Activated CD4-positive, alpha-beta T cell treated with anti-CD3 and anti-CD28 coated beads, Interleukin-2, Interleukin-4, amounts not matched to agents 100 ng/mL and 50 ng/mL, durations not matched to agents 16 hours and 8 hours (primary cell): Measurements from ENCODE around the gene PRKCQ.

Experiments used
- DNase-seq: peaks from one replicate; pipeline ENCODE4 v3.0.0-alpha.2; 2020; ENCODE audit warnings: low spot score

Gene PRKCQ

DNA sequence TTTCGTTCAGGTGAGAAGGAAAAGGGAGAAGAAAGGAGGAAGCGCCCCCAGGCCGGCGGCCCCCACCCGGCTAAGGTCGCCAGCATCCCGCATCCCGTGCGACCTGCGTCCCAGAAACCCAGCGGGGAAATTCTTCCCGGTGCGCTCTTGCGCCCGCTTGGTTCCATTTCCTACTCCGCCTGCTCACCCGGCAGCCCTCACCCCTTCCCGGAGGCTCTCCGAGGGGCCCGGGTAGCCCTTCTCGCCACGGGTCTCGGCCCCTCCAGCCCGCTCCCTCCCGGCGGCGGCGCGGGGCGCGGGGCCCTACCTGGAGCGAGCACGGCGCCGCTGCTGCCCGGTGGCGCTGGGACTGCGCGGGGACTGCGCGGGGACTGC, at the start of gene PRKCQ:
TSS of gene PRKCQ (minus strand) at position 373 of the 375 bp plus-strand sequence. CDS start 65,141 bp downstream, outside the sequence.
- DNase-seq, result no peak

DNA sequence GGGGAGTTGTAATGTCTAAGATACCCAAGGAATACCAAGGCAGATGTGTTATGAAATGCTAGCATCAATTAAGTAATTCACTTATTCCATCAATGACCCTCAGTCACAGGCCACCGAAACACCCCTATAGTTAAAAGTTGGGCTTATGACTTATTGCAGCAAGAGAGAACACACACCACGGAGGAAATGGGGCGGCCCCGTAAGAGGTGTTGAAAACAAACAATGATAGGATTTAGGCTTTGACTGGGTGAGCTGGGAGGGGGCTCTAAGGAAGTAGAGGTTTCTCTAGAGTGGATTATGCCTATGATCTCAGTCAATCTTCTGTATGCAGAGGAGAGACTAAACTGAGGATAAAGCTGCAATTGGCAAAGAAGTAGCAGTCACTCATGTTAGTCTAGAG, 45.4 kb upstream of the PRKCQ start:
- DNase-seq, result no peak

DNA sequence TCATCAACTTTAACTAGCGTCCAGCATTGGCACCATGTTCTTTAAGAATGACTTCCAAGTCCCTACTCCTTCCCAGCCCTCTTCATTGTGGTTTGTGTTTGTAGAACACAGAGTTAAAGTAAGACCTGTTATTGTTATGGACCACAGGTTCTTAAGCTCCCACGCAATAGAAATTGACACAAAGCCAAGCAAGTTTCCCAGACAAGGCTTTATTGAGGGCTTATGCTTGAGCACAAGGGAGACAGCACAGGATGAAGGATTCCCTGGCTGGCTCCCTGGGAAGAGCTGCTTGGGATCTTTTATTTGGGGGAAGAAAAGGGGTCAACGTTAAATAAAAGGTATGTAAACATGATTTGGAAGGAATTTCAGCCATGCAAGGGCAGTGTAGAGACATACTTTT, 44.3 kb upstream of the PRKCQ start:
- DNase-seq, result no peak

GRCh38 chr10:6622921-6623320, 42.8 kb upstream of the PRKCQ start:
- no peak for DNase-seq

DNA sequence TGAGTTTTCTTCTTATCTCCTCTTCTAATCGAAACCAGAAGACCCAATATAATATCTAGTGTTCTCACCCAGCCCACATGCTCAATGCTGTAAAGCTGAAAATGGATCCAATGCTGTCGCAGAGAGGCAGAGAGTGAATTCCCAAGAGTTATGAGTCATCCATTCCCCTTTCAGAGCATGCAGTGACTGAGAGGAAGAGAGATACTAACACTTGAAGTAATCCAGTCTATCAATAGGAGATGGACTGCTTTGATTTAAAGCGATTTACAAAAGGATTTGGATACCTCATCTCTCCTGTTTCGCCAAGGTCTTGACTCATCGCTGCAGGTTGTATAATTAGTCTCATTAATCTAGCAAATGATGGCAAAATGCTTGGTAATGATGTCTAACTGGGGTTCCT, 41.5 kb upstream of the PRKCQ start:
- no peak for DNase-seq

- DNase-seq, result no peak
Measured at GRCh38 chr10:6619660-6620059, 39.6 kb upstream of the PRKCQ start.

GRCh38 chr10:6618340-6618739, 38.3 kb upstream of the PRKCQ start:
- no peak for DNase-seq

DNA sequence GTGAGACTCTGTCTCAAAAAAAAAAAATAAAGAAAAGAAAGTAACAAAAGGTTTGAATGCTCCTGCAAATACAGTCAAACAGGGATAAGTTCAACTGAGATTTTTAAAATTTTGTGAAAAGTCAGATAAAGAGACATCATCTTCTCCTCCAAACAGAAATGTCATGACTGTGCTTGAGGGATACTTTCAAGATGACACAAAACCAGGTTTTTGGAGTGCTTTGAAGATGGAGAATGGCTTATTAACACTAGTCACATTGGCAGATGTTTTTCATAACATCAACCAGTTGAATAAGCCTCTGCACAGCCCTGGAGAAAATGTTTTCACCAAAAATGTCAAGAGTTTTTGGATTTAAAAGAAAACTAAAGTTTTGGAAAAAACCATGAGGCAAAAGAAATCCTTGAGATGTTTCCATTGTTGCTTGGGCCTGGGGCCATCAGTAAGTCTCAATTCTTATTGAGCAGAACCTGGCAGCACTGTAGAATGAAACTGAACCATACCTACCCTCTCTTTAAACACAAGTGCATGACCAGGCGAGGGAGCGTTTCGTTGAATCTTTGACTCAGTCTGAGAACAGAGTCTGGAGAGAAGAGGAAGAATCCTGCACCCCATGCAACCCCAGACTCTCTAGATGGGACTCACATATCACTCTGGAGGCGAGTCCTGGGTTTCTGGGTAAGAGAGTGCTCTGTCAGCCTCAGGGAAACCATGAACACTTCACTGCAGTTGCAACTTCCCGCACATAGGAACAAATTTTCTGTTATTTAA, 37.4 kb upstream of the PRKCQ start:
- peak; percentile 55 for DNase-seq

DNA sequence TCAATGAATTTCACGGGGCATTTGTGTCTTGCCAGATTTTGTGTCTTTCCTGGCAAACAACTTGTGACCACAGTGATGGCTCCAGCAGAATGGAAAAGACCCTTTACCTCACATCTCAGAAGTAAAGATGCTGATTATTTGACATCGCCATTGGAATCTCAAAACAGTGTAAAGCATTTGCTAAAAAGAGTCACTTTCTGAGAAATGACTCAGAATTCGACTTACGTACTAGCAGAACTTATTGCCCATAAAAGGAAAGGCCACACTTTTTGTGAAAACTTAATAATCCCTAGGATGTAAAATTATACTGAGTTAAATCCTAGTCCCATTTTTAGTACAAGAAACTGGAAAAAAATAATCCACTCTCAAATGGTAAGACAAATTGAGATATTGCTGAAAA, 35.9 kb upstream of the PRKCQ start:
- peak; percentile 61 for DNase-seq

DNA sequence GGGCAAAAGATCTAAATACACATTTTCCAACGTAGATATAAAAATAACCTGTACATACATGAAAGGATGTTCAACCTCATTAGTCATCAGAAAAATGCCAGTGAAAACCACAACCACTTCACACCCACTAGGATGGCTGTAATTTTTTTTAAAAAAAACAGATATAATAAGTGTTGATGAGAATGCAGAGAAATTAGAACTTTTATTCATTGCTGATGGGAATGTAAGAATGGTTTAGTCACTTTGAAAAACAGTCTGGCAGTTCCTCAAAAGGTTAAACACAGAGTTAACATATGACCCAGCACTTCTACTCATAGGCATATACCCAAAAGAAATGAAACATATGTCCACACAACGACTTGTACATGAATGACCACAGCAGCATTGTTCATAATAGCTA, 32.3 kb upstream of the PRKCQ start:
- peak; percentile 60 for DNase-seq

DNA sequence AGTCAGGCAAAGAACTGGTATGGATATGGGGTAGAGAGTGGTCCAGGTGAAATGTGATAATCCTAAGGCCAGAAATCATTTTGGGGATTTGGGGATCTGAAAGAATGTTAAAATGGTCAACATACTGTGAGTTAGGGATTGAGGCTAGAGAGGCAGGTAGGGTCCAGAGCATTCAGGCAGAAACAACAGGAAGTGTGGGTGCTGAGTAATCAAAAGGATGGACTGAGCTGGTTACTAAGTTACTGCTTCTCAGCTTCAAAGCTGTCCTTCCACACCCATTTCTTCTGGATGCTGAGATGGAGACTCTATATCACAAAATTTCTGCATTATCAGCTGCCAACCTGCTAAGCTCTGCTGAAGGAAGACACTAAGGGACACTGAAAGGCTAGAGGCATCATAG, 30.6 kb upstream of the PRKCQ start:
- DNase-seq, result no peak

DNA sequence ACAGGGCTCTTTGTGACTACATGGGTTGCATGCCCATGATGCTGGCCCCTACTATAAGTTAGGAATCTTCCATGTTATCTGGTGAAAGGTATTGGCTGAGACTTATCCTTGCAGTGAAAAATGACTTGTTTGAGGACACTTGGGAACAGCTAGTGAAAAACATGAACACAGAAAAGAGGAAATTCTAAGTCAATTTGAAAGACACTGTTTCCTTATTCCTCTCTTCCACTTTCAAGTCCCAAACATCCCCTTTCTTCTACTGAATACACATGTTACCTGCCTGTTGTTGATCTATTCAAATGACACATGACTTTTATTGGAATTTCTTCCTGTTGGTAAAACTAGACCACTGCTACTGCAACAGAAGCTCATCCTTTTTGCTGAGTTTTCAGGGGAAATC, 29.5 kb upstream of the PRKCQ start:
- DNase-seq, result no peak

- no peak for DNase-seq
Measured at GRCh38 chr10:6607778-6608177, 27.7 kb upstream of the PRKCQ start.

DNA sequence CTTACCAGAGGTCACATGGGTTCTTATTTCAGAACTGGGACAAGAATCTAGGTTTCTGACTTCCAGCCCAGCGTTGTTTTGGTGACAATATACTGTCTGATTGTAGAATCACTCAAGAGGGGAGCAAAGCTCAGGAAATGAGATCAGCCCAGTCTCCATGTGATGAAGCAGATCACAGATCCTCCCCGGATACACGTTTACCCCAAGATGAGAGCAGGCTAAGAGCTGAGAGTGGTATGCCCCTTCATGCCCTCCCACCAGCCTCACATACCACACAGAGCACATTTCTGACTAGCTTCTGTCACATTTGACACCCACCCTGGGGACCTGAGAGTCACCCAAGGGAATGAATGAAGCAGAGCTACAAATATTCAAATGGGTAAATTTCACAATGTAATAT, 27.1 kb upstream of the PRKCQ start:
- no peak for DNase-seq

DNA sequence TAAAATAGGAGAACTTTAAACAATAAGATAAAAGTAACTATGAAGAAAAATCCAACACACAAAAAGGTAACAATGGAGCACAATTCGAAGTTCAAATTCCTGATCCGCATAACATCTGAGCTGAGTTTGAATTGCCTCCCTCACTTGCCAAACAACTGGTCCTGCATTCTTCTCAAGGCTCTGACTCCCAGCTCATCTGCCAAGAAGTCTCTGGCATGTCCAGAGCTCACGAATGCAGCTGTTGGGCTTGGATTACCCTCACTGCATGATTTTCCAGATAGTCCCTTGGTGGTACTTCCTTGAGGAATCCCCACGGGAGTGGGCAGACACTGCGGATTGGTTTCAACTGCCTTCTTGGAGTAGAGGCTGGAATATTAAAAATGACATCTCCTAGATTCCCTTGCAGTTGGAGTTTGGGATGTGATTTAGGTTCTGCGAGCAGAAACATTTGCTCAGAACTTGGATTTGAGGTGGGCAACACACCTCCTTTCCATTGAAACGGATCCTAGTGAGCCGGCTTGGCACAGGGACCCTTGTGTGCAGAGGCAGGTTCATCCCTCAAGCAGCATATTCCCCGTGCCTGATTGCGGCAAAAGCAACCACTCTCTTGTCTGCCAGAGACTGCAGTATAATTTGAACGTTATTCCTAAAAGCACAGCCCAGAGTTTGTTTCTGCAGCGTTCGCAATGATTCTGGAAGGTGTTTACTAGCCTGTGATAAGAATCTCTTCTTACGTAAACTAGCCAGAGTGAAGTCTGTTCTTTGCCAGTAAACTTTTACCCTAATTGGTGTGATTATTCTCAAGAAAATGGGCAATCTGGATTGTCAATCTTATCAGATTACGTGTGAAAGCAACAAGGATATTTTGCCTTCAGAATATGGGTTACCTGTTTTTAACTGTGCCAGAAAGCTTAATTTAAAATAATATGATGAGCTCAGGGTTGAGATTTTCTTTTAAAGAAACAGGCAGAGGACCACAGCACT, 23.4 kb upstream of the PRKCQ start:
- no peak for DNase-seq

- no peak for DNase-seq
Measured at GRCh38 chr10:6602700-6603084, 22.6 kb upstream of the PRKCQ start.

GRCh38 chr10:6602026-6602699, 22.1 kb upstream of the PRKCQ start:
- DNase-seq, result no peak

- DNase-seq, result no peak
Measured at GRCh38 chr10:6601246-6601805, 21.2 kb upstream of the PRKCQ start.

- peak; percentile 76 for DNase-seq
Measured at GRCh38 chr10:6600224-6600987, 20.3 kb upstream of the PRKCQ start.

DNA sequence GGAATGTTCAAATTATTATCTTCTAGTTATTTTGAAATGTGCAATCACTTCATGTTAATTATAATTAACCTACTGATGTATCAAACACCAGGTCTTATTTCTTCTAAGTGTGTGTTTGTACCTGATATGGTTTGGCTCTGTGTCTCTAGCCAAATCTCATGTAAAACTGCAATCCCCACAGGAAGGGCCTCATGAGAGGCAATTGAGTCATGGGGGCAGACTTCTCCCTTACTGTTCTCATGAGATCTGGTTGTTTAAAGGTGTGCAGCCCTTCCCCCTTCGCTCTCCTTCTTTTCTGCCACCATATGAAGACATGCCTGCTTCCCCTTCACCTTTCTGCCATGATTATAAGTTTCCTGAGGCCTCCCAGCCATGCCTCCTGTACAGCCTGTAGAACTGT, 18.6 kb upstream of the PRKCQ start:
- DNase-seq, result no peak

DNA sequence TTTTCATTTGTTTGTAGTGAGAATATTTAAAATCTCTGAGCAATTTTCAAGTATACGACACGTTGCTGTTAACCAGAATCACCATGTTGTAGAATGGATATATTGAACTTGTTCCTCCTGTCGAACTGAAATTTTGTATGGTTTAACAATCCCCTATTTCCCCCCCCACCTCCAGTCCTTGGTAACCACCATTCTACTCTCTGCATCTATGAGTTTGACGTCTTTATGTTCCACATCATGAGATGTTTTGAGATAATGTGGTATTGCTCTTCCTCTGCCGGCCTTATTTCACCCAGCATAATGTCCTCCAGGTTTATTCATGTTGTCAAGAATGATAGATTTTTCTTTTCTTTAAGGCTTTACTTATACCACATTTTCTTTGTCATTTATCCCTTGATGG, 17.4 kb upstream of the PRKCQ start:
- no peak for DNase-seq

GRCh38 chr10:6595499-6595898, 15.4 kb upstream of the PRKCQ start:
- DNase-seq, result no peak
